ENCODE results near the gene ARAF. TPM values are rescaled to one million over a fixed set of nuclear protein-coding genes. Genes with fewer than 3 reads are reported as not detected.
"Not testable (repeated sequence)": the region's sequence is repeated elsewhere in the genome, so short reads cannot be mapped to it uniquely, and the experiment has no call there.

Gene ARAF
- total RNA-seq, 2 donors from 2014 or later, result 42.5 to 52.7 TPM

- peak; percentile 98 for DNase-seq (ENCODE audit: low spot score)
- intact Hi-C loops (cut with DNase I), result no loop called here
Observed at GRCh38 chrX:47581731-47582647, 21.0 kb downstream of the ARAF start, which contains the start of gene TIMP1. Gene TIMP1 (plus strand): TSS chrX:47582436. CDS start chrX:47583416, 980 bp downstream.

GRCh38 chrX:47583240-47583861, 22.3 kb downstream of the ARAF start:
- intact Hi-C loops (cut with DNase I), result no loop called here
- no peak for DNase-seq (ENCODE audit: low spot score)

- intact Hi-C loops (cut with DNase I), result no loop called here
- no peak for DNase-seq (ENCODE audit: low spot score)
Observed at GRCh38 chrX:47584714-47585113, 23.7 kb downstream of the ARAF start.

- no peak for DNase-seq (ENCODE audit: low spot score)
Observed at GRCh38 chrX:47585273-47585672, 24.3 kb downstream of the ARAF start.

DNA sequence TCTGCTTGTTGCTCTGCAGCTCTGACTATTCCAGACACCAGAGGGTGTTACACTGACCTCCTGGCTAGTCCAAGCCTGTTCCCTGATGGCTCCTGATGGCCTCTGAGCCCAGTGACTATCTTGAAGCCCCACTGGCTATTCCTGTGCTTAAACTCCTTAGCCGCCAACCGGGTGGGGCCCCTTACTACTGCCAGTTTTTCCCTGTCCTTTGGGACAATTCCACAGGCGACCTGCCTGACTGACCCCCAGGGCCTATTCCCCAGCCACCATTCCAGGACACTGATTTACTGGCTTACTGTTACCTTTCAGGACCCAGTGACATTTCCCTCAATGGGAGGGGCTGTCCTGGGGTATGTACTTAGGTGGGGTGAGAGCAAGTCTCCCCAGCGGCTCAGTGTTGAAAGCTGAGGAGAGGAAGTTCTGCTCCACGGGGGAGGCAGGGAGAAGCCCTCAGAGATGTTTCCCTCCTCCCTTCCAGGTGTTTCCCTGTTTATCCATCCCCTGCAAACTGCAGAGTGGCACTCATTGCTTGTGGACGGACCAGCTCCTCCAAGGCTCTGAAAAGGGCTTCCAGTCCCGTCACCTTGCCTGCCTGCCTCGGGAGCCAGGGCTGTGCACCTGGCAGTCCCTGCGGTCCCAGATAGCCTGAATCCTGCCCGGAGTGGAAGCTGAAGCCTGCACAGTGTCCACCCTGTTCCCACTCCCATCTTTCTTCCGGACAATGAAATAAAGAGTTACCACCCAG, 25.2 kb downstream of the ARAF start:
- DNase-seq (ENCODE audit: low spot score), result no peak
- intact Hi-C loops (cut with DNase I), result no loop called here

More at GRCh38 chrX:47585273-47585672, 24.3 kb downstream of the ARAF start:
- intact Hi-C loops (cut with DNase I), result no loop called here

DNA sequence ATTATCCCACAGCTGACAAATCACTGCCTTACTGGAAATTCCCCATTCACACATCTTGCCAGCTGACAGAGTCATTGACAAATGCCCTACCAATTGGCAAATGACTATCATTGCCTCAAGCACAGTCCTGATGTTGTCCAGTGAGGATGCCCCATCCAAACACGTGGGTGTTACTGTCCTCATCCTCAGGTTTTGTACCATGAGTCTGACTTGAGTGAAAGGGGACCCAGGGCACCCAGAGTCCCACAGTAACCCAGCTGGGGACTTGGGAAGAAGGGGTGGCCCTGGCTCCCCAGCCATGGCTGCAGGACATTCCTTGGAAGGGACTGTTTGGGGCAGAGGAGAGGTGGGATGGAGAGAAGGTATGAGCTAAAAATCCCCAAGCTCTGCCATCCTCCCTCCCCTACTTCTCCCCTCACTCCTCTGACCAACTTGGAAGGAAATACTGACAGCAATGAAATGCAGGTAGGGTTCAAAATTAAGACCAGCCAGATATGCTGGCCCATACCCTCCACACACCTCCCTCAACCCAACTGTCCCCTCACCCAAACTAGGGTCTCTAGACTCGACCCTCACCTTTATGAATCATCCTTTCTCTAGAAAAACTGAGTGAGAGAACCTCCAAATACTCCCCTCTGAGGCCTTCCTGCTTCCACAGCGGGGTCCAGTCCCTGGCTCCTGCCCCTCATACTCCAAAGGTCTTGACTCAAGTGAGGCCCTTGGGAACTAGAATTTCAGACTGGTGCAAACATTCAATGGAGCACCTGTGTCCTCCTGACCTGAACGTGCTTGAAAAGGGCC, 26.3 kb downstream of the ARAF start:
- DNase-seq (ENCODE audit: low spot score), result peak; percentile 50
- intact Hi-C loops (cut with DNase I), result no loop called here

GRCh38 chrX:47587906-47588735, 27.1 kb downstream of the ARAF start:
- DNase-seq (ENCODE audit: low spot score), result peak; percentile 83
- intact Hi-C loops (cut with DNase I), result no loop called here

DNA sequence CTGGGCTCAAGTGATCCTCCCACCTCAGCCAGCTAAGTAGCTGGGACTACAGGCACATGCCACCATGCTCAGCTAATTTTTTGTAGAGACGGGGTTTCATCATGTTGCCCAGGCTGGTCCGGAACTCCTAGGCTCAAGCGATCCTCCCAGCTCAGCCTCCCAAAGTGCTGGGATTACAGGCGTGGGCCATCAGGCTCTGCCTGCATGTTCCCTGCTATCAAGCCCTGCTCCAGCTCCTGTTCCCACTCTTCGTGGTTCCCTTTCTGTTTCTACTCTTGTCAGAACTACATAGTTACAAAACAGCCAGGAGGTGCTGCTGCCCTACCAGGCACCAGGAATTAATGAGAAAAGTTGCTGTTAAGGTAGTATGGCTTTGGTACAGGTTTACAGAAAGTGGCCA, 30.0 kb downstream of the ARAF start:
- intact Hi-C loops (cut with DNase I), result no loop called here
- DNase-seq (ENCODE audit: low spot score), result peak; percentile 0

DNA sequence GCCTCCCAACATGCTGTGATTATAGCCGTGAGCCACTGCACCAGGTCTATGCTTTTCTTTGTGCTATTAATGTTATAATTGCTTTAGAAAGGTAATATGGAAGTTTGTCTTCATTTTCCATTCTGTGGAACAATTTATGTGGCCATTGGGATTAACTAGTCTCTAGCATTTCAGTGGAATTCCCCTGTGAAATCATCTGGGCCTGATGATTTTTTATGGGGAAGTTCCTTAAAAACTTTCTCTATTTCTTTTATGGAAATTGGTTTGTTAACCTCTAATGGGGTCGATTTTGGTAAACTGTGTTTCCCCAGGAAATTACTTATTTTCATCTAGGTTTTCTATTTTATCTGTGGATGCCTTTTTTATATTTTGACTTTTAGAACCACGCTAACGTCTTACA, 32.5 kb downstream of the ARAF start:
- intact Hi-C loops (cut with DNase I), result no loop called here
- DNase-seq (ENCODE audit: low spot score), result no peak

- intact Hi-C loops (cut with DNase I), result no loop called here
Observed at GRCh38 chrX:47595716-47596251, 34.8 kb downstream of the ARAF start.

DNA sequence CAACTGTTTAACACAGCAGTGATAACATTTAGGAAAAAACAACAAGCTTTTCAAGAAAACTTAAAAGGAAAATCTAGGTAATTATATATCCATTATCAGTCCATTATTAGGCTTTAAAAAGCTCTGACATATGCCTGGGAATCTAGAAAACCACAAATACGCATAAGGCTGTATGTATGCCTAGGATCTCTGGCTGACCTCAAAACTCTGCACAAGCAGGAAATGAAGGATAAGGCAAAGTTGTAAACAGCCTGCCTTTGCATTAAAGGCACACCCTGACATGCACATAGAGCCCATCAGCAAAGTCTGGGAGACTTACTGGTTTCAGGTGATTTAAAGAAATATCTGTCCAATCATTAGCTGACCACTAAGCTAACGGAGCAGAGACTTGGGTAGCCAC, 35.3 kb downstream of the ARAF start:
- intact Hi-C loops (cut with DNase I), result no loop called here
- DNase-seq (ENCODE audit: low spot score), result no peak

More at GRCh38 chrX:47595716-47596251, 34.8 kb downstream of the ARAF start:
- peak; percentile 6 for DNase-seq (ENCODE audit: low spot score)

DNA sequence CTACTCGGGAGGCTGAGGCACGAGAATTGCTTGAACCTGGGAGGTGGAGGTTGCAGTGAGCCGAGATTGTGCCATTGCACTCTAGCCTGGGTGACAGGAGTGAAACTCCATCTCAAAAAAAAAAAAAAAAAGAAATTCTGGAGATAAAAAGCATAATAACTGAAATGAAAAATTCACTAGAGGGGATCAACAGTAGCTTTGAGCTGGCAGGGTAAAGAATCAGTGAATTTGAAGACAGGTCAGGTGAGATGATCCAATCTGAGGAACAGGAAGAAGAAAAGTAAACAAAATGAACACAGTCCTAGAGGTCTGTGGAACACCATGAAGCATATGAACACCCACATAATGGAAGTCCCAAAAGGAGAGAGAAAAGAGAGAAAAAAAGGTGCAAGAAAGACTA, 36.2 kb downstream of the ARAF start:
- intact Hi-C loops (cut with DNase I), result no loop called here
- no peak for DNase-seq (ENCODE audit: low spot score)

GRCh38 chrX:47603125-47603524, 42.1 kb downstream of the ARAF start:
- intact Hi-C loops (cut with DNase I), result not testable (repeated sequence)

DNA sequence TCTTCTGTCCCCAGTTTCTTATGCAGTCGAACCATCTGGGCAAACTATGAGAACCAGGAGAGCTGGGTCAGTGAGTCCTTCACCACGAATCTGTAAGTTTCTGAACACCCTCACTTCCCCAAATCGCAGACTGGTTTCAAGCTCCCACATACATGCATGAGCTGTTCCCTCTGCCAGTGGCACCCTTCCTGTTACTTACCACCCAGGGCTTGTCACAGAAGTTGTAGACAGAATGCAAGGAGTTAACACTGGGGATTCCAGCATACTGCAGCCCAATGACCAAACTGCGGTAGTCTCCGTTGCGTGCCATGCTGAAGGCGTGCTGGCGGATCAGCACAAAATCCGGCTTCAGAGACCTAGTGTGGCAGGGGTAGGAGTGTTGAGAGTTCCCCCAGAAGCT, 44.0 kb downstream of the ARAF start:
- intact Hi-C loops (cut with DNase I), result no loop called here
- DNase-seq (ENCODE audit: low spot score), result no peak

More at GRCh38 chrX:47603125-47603524, 42.1 kb downstream of the ARAF start:
- DNase-seq (ENCODE audit: low spot score), result peak; percentile 4

- intact Hi-C loops (cut with DNase I), result no loop called here
- no peak for DNase-seq (ENCODE audit: low spot score)
Observed at GRCh38 chrX:47607091-47607490, 46.1 kb downstream of the ARAF start.

GRCh38 chrX:47608130-47608810, 47.3 kb downstream of the ARAF start:
- intact Hi-C loops (cut with DNase I), result no loop called here
- DNase-seq (ENCODE audit: low spot score), result peak; percentile 76

DNA sequence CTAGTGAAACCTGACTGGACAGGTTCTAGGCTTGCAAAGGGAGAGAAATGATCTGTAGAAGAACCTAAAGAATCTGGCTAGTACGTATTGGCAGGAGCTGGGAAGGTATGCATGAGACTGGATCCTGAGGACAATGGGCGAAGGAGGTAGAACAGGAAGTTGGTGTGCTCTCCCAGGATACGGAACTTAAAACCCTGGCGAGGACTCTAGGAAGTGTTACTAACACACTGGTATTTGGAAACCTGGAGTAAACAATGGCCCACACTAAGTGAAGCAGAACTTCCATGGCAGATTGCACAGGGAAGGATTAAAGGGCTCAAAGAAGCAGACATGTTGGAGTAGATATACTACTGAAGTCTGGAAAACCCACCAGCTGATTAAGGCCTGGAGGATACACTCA, 49.5 kb downstream of the ARAF start:
- intact Hi-C loops (cut with DNase I), result no loop called here
- no peak for DNase-seq (ENCODE audit: low spot score)
